ENCODE results near the gene CBLC. TPM values are rescaled to one million over a fixed set of nuclear protein-coding genes. Genes with fewer than 3 reads are reported as not detected.
A peak's percentile ranks its signal among the peaks of the same experiment; 100 is the strongest.

Gene CBLC
- total RNA-seq, 1 experiment from 2014 or later, result not detected

DNA sequence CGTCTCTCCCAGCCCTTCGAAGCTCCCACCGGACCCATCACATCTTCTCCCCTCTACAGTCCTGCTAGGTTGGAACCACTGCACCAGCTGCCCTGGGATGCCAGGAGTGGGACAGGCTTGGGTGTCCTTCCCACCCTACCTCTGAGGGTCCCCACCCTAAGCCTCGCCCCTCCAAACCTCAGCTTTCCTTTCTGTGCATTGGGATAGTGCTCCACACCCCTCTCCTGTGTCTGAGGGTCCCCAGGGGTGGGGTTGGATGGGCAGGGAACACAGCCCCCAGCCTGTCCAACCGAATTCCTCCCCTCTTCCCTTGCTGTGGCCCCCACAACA, 31.1 kb upstream of the CBLC start:
- no peak for DNase-seq (ENCODE audit: extremely low read depth, low read depth)

DNA sequence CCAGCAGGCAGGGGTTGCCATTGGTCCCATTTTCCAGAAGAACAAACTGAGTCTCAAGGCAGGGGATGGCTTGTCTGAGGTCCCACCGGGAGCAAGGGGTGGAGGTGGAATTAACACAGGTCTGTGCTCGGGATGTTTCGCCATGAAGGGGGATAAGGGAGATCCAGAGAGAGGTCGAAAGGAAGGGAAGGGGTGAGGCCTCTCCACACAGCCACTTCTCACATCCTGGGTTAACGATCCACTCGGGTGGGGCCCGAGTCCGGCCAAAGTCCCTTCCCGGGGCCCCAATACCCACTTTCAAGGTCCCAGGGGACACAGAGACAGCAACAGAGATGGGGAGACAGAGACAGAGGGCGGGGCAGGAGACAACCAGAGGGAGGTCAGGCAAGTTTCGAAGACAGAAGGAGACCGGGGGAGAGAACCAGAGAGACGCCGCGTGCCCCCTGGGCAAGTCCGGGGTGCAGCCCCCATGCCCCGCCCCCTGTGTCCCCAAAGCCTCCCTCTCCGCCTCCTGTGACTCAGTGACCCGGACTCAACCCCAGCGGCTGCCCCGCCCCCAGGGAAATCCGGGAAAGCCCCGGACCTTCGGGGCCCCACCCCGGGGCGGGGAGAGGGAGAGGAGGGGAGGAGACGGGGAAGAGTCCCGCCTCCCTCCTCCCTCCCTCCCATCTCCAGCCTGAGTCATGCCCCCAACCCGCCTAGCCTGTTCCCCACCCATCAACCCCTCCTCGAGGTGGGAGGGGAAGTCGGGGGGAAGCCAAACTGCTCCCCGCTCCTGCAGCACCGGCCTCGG, 30.5 kb upstream of the CBLC start:
- peak; percentile 91 for DNase-seq (ENCODE audit: extremely low read depth, low read depth)

DNA sequence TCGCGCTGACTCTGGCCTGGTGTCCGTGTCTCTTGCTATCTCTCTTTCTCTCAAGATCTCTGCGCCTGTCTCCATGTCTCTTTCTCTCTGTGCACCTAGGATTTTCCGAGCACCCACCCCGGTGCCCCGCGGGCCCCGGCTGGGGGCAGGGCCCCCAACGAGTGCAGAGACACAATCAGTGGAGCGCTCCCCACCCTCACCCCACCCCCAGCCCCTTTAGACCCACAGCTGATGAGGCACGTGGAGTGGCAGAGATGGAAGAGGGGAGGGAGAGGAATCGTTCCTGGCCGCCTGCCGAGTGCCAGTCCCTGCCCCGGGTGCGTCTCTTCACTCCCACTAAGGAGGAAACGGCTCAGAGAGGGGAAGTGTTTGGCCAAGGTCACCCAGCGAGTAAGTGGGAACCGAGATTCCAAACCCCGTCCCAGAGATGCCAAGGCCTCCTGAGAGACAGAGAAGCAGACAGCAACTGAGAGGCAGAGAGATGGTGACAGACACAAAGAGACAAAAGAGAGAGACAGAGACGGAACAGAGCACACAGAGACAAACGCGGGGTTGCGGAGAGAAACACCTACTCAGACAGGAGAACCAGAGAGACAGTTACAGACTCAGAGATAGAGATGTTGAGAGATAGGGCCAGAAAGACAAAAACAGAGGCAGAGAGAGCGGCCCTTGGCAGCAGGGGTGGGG, 29.8 kb upstream of the CBLC start:
- DNase-seq (ENCODE audit: extremely low read depth, low read depth), result no peak

DNA sequence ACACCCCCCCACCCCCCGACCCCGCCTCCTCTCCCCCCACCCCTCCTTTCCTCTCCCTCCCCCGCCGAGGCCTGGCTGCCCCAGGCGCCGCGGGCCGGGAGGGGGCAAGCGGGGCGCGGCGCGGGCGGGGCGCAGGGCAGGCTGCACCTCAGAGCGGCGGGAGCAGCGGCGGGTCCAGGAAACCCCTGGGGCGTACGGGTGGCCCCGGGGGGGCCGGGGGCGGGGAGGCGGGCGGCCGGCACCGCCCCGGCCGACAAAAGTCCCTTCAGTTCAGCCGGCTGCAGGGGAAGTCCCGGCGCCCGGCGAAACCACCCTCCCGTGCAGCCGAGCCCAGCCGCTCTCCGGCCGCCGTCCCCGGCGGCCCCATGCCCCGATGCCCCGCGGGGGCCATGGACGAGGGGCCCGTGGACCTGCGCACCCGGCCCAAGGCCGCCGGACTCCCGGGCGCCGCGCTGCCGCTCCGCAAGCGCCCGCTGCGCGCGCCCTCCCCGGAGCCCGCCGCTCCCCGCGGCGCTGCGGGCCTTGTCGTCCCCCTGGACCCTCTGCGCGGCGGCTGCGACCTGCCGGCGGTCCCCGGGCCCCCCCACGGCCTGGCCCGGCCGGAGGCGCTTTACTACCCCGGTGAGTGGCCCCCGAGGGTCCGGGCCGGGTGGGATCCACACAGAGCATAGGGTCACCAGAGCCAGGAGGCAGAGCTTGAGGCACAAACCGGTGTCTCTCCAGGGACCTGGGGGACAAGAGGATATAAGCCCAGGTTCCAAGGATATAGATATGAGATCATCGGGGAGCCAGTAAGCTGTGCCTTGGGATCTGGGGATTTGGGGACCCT, 29.1 kb upstream of the CBLC start, which contains the start of gene BCL3:
BCL3 (plus strand) TSS at position 283 of the 829 bp plus-strand sequence; CDS start at position 366, 83 bp downstream.
- DNase-seq (ENCODE audit: extremely low read depth, low read depth), result no peak

DNA sequence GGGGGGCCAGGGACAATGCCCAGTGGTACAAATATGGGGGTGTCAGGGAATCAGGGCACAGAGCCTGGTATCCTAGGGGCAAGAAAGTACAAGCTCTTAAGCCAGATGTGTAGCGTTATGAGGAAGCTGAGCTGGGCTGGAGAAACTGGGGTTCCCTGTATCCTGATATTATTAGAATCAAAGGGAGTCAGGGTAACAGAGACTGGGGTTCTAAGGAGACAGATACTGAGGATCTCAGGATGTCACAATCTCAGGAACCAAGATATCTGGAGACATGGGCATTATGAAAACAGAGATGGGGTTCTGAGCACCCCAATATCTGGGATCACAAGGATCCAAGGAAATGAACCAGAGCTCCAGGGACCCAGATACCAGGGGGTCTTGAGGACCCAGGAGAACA, 28.4 kb upstream of the CBLC start:
- no peak for DNase-seq (ENCODE audit: extremely low read depth, low read depth)

DNA sequence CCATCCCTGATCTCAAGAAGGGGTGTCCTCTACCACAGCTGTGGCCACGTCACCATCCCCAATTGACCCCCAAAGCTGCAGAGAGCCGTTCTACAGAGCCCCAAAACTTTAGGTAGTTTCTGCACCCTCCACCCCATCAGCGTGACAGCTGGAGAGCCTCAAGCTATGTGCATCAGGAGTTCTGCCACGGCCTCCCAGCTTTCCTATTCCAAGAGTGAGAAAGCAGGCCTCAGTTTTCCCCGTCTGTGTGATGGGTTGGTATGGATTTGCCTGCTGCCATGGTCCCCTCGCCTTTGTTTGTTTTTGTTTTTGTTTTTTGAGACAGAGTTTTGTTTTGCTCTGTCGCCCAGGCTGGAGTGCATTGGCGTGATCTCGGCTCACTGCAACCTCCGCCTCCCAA, 27.7 kb upstream of the CBLC start:
- no peak for DNase-seq (ENCODE audit: extremely low read depth, low read depth)

DNA sequence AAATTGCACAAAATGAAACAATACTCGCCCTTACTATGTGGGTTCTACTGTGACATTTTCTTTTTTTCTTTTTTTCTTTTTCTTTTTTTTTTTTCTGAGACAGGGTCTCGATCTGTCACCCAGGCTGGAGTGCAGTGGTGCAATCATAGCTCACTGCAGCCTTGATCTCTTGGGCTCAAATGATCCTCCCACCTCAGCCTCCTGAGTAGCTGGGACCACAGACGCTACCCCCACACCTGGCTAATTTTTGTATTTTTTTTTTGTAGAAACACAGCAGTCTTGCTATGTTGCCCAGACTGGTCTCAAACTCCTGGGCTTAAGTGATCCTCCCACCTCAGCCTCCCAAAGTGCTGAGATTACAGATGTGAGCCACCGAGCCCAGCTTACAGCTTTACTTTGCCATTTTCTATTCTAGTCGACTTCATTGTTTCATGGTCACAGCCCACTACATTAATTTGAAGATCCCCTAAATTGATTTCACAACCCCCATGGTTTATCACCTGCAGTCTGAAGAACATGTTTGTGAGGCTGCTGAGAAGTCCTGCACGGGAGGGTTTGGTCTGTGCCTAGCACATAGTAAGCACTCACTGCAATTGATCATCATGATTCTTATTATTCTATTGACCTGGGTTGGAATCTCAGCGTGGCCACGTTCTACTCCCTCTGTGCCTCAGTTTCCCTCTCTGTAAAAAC, 25.4 kb upstream of the CBLC start:
- DNase-seq (ENCODE audit: extremely low read depth, low read depth), result no peak

DNA sequence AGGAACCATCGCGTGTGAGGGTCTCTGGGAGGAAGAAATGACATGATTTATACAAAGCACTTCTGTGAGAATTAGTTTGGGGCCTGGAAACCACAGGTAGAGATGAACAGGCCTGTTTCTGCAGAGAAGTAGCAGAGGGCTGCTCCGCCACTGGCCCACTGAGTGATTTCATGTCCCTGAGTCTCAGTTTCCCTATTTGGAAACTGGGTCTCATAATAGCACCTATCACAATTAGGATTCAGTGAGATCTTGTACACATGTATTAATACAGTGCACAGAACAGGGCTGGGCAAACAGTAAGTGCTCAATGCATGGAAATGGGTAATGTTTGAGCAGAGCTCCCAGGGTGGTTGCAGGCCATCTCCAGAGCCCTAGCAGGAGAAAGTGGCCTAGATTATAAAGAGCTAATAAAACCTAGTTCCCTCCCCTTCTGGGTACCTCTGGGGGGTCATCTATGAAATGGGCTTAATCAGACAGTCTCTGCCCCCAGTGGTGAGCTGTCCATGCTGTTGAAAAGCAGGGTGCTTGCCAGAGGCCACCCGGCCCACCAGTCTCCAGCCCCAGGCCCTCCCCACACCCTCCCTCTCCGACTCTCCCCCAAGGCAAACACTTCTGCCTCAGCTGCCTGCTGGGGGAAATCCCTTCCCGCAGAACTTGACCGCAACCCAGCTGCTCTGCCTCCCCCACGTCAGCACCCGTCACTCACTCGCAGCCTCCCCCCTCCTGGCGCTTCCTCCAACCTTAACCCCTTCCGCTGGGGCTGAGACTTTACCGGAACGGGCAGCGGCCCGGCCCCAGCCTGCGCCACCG, 24.7 kb upstream of the CBLC start:
- DNase-seq (ENCODE audit: extremely low read depth, low read depth), result peak; percentile 85

DNA sequence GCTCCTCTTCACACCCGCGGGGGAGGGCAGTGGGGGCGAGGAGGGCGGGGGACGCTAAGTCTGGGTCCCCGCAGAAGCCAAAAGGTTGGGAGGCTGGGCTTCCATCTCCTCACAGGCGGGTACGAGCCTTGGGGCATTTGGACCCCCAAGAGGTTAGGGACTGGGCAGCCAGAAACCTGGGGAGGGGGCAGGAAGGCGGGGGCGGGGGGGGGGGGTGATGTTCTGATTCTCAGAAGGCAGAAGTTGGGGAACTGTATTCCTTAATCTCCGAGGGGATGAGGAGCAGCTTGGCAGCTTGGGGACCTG, 24.1 kb upstream of the CBLC start:
- no peak for DNase-seq (ENCODE audit: extremely low read depth, low read depth)

DNA sequence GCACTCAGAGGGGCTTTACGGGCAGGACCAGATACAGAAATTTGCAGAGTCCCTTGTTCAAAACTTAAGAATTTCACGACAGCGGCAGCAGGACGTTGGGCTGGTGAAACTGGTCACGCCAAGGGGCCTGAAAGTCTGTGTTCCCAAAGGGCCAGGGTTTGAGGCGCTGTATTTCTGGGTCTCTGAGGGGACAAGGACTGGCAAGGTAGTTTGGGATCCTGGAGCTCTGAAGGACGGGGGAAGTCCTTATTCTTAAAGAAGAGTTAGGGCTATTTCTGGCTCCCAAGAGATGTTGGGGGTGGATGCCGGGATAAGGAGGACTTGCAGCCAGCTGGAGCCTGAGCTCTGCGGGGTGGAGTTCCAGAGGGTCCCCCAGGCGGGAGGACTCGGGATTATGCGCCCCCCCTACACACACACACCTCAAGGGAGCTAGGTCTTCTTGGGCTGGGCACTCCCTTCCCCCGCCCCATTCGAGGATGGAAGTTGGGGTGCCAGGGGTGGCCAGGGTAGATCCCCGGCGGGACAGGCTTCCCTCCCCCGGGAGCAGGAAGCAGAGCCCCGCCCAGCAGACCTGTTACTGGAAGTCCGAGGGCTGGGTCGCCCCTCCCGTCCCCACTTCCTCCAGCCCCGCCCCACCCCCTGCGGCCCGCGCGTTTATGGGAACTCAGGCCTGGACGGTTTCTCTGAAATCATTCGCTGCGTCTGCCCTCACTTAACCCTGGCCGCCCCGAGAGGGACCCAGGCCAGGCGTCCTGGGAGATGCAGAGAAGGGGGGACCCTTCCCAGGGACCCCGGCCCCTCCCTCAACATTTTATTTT, 23.5 kb upstream of the CBLC start:
- peak; percentile 75 for DNase-seq (ENCODE audit: extremely low read depth, low read depth)

DNA sequence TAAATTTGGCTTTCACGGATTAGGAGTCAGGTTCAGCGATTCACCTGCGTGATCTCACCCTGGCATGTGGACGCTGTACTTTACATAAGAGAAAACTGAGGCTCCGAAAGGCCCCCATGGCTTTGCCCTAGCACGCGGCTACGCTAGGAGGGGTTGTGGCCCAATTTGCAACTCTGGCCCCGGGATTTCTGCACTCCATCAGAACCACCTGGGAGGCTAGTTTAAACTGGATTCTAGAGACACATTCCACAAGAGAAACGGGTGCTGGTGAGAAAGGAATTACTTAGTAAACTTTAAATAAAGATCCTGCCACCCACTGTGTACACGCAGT, 23.0 kb upstream of the CBLC start:
- DNase-seq (ENCODE audit: extremely low read depth, low read depth), result no peak

DNA sequence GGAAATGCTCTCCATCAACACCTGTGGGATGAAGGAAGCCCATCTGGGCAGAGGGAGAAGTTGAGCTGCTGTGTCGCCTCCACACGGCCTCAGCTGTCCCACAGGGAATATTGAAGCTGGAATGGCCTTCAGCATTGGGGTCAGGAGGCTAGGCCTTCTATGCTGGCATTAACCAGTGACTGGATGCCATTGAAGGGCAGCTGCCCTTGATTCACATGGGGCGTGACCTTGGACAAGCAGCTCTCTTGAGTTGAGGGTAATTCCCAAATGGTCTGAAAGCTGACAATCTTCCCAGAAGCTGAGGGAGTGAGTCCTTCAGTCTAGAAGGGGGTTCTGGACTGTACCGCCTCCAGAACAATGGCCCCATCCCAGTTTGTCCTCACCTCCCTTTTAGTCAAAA, 22.5 kb upstream of the CBLC start:
- DNase-seq (ENCODE audit: extremely low read depth, low read depth), result no peak

DNA sequence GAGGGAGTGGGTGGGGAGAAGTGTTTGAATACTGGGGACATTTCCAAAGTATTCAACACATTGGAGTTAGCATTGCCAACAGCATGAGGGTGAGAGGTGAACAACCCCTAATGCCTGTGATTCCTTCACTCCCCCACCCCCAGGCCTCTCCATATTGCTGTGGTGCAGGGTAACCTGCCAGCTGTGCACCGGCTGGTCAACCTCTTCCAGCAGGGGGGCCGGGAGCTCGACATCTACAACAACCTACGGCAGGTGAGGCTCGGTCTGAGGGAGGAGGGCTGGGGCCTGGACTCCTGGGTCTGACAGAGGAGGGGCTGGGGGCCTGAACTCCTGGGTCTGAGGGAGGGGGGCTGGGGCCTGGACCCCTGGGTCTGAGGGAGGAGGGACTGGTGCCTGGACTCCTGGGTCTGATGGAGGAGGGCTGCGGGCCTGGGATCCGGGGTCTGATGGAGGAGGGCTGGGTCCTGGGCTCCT, 21.6 kb upstream of the CBLC start:
- no peak for DNase-seq (ENCODE audit: extremely low read depth, low read depth)

DNA sequence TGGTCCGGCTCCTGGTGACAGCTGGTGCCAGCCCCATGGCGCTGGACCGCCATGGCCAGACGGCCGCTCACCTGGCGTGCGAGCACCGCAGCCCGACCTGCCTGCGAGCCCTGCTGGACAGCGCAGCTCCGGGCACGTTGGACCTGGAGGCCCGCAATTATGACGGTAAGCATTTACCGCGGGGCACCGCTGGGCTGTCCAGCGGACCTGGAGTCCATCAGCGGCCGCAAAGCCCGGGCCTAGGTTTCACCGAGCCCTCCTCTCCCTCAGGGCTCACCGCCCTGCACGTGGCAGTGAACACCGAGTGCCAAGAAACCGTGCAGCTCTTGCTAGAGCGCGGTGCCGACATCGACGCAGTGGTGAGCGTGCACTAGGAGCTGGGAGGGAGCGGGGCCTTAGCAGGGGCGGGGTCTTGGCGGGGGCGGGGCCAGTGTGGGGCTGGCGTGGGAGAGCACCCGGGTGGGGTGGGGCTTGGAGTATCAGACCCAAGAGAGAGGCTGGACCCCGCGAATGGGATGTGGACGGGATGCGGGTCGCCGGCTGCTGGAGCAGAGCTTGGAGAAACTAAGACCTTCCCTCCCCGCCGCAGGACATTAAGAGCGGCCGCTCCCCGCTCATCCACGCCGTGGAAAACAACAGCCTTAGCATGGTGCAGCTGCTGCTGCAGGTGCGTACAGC, 20.5 kb upstream of the CBLC start:
- DNase-seq (ENCODE audit: extremely low read depth, low read depth), result no peak

DNA sequence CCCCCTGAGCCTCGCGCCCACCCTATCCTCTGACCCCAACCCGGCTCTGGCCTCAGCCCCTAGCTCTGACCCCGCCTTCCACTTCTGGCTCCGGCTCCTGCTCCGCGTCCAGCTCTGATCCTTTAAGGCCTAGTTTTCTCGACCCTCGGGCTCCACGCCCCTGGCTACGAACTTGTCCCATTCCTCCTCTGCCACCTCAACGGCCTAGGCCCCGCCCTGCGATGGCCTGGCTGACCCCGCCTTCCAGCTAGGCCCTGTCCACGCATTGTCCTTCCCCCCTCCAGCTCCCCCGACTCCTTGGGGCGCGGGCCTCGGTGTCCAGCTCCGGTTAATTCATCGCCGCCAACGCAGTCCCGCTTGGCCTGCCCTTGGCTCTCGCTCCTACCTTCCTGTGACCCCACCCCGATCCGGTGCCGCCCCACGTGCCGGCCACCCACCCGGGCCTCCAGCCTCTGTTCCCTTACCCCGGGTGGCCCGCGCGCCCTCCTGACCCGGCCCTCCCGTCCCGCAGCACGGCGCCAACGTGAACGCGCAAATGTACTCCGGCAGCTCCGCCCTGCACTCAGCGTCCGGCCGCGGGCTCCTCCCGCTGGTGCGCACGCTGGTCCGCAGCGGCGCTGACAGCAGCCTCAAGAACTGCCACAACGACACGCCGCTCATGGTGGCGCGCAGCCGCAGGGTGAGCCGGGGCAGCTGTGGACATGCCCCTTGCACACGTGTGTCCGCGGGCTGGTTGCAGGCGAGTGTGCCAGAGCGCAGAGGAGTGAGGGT, 19.8 kb upstream of the CBLC start:
- no peak for DNase-seq (ENCODE audit: extremely low read depth, low read depth)

DNA sequence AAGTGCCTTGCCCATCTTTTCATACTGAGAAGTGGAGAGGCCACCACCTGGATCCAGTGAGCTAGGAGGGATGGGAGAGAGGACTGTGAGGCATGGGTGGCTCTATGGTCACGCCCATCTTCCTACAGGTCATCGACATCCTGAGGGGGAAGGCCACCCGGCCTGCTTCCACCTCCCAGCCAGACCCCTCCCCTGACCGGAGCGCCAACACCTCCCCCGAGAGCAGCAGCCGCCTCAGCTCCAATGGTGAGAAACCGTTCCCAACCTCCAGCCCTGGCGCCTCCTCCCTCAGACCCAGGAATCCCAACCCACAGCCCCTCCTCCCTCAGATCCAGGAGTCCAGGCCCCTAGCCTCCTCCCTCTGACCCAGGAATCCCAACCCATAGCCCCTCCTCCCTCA, 19.1 kb upstream of the CBLC start:
- no peak for DNase-seq (ENCODE audit: extremely low read depth, low read depth)

DNA sequence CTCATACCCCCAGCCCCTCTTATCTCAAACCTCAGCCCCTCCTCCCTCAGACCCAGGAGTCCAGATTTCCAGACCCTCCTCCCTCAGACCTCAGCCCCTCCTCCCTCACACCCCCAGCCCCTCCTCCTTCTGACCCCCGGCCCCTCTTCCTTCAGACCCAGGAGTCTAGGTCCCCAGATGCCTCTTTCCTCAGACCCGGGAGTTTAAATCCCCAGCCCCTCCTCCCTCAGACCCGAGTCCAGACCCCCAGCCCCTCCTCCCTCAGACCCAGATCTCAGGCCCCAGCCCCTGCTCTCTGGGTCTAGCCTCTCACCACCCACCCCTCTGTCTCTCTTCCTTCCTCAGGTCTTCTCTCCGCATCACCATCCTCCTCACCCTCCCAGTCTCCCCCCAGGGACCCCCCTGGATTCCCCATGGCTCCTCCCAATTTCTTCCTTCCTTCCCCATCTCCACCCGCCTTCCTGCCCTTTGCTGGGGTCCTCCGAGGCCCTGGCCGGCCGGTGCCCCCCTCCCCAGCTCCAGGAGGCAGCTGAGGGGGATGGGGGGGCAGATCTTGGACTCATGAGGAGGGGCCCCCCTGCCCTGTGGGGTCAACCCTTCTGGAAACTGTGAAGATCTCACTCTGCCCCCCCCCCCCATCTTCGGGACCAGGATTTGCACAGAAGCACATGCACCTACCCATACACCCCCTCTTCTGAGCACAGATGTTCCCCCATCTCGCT, 18.4 kb upstream of the CBLC start:
- no peak for DNase-seq (ENCODE audit: extremely low read depth, low read depth)

Measured in NCI-H460 (cell line).